Amniotic stem cell (primary cell): ENCODE results near the gene FGD5.

Experiments
- DNase-seq: peaks from one replicate; lab custom pipeline; 2025; lab: John Stamatoyannopoulos, UW

The FGD5 gene

DNA sequence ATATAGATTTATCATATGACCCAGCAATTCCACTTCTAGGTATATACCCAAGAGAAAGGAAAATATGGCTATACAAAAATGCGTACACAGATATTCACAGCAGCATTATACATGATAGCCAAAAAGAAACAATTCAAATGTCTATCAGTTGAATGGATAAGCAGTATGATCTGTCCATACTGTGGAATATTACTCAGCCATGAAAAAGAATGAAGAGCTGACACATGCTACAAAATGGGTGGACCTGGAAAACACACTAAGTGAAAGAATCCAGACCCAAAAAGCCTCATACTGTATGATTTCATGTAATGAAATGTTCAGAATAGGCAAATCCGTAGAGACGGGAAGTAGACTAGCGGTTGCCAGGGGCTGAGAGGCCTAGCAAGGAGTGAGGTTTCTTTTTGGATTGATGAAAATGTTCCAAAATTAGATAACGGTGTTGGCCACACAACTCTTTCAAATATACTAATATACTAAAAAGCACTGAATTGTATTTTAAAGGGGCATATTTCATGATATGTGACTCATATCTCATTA is 33.4 kb downstream of the FGD5 start:
- no peak for DNase-seq

DNA sequence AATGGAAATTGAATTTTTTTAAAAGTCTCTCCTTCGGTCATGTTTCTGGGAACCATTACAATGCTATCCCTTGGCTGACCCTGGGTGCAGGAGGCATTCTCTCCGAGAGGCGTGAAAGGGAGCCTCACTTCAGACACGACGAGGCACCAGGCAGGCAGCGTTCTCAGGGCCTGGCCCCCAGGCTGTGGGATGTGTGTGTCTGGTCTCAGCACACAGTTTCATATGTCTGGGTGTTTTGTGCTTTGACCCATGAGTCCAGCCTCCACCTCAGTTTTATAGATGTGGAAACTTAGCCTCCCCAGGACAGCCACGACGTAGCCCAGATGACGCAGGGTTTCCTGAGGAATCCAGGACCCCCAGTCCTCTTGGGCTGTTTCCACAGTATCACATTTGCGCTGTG is 34.0 kb downstream of the FGD5 start:
- no peak for DNase-seq

DNA sequence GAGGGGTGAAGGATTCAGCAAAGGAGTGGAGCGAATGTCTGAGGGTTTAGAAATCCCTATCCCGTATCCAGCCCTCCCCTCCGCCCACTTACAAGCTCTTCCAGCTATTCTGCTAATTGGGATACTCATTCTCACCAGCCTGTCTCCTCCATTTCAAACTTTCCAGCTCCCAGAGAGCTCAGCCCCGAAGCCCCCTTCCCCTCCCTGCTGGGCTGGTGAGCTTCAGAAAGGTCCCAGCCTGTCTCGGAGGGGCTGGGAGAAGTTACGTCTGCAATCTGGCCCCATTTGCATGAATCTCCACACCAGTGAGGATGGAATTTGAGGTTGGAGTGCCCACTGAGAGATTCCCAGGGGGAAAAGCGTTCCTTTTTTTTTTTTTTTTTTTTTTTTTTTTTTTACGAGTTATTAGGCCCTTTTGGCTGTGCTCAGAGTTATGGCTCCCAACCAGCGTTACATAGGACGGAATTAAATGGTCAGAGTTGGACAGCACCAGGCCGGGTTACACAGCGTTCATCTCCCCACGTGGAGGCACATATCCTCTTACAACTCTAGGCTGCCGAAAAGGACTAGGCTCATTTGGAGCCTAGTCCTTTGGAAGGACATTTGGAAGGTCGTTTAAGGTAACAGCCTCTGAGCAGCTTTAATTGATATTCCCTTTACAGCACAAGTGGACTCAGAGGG is 34.6 kb downstream of the FGD5 start:
- DNase-seq: no peak

DNA sequence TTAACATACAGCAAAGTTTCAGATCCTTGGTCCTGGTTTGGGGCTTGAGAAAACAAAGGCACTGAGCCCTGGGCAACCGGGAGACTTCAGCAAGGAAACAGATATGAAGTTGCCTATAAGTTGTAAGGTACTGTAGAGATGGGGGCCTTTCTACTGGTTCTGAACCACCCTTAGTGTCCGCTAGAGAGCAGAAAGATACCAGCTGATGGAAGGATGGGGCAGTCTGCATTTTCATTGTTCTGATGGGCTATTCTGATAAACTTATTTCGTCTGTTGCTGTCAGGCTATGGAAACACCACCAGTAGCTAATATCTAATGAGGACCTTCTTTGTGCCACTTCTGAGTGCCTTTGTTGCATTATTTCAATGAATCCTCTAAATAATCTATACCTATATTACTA is 38.7 kb downstream of the FGD5 start:
- no peak for DNase-seq

DNA sequence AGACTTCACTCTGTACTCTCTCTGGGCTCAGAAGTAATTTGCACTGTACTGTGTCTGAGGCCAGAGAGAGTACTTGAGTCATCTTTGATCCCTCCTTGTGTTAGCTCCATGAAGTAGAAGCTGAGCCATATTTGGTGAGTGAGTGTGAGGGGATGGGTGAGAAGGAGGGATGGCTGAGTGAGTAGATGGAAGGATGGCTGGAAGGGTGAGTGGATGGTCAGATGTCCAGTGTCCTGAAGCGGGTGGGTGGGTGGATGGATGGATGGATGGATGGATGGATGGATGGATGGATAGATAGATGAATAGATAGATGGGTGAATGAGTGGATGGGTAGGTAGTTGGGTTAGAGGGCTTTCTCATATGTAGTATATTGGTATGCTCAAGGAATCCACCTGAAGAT is 39.3 kb downstream of the FGD5 start:
- no peak for DNase-seq

DNA sequence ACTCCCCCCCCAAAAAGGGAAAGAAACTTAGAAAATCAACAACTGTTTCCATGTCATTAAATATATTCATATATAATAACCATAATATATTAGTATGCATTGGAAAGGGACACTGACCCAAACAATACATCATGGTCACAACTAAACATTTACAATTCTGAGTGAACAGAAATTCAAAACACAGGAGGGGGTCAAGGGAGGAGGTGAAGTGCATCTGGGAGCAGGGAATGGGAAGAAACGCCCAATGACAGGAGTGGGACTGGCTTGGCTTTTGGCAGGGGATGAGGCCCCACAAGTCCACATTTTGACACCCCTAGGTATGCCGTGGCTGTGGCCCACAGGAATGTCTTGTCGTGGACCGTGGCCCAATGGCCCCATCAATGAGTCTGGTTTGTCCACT is 41.1 kb downstream of the FGD5 start:
- no peak for DNase-seq

DNA sequence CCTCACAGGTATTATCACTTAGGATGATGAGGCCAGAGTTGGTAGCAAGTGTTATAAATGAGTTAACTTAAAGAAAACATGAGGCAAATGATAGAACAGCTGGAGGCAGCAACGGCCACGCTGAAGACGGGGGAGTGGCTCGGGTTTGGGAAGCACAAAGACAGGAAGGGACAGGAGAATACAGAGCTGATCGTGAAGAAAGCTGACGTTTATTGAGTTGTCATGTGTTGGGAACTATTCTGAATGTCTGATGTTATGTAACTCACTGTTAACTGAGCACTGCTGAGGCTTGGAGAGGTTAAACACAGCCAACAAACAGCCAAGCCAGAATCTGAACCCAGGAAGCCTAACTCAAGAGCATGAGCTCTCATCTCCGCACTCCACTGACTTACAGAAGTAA is 42.3 kb downstream of the FGD5 start:
- DNase-seq: no peak

DNA sequence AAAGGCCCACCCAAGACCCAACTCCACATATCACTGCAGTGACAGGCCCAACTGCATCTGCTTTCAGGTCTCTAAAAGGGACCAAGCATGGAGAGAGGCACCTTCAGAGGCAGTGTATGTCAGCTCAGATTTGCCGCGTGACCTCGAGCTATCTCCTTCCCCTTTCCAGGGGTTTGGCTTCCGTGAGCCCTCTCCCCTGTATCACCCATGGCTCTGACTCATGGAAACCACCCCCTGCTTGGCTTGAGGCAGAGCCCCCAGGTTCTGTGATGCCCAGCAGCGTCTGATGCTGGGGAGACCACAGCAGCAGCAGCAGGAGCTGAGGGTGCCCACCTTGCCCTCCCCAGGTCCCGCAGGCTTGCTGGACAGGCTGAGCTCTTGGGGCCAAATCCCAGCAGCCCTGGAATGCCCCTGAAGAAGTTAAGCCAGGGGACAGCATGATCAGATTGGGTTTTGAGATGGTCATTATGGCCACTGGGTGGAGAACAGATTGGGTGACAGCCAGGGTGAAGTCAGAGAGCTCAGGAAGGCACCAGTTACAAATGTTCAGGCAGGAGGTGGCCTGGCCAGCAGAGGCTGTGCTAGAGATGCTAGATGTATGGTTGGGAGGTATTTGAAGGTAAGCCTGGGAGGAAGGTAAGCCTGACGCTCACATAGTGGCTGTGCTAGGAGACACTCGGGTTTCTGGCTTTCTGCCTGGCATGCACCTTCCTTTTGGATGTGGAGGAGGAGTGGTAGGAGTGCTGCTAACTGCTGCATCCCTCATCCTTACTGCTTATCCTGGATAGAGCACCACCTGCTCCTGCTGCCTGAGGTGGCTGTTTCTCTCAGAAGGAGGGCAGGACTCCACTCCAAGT is 42.9 kb downstream of the FGD5 start:
- no peak for DNase-seq

DNA sequence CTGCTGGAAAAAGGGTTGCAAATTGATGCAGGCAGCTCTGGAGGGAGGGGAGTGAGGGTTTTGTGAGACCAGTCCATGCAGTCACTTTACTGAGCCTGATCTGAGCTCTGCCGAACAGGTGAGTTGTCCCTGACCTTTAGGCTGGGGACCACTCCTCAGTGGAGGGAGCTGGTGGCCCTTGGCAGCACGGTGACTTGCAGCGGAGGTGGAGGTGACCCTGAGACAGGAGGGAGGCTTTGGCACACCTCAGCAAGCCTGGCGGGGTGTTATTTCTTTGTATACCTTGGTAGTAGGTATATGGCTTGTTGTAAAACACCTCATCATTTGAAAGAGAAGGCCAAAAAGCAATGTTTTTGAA is 43.5 kb downstream of the FGD5 start:
- DNase-seq: no peak

DNA sequence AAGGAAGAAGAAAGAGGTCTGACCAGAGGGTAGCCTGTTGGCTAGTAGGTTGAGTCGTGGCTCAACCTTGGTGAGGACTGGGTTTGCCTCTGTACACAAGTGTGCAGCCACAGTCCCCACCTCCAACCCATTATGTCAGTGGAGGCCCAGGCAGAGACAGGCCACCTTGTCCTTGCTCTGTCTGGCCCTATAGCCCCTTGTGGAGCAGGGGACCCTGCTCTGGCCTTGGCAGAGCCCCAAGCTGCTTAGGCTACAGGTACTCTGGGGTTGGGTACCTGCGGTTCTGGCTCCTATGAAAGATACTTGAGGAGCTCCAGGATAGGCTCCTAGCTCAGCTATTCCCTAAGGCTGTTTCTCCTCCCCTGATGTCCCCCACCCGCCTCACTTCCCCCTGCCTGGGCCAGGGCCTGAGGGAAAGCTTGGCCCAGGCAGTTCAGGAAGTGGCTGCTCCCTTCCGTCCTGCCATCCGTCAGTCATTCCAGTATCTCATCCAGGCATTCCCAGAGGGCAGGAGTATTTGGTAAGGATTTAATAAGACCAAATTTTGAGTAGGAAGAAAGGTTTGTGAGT is 44.0 kb downstream of the FGD5 start:
- DNase-seq: no peak

DNA sequence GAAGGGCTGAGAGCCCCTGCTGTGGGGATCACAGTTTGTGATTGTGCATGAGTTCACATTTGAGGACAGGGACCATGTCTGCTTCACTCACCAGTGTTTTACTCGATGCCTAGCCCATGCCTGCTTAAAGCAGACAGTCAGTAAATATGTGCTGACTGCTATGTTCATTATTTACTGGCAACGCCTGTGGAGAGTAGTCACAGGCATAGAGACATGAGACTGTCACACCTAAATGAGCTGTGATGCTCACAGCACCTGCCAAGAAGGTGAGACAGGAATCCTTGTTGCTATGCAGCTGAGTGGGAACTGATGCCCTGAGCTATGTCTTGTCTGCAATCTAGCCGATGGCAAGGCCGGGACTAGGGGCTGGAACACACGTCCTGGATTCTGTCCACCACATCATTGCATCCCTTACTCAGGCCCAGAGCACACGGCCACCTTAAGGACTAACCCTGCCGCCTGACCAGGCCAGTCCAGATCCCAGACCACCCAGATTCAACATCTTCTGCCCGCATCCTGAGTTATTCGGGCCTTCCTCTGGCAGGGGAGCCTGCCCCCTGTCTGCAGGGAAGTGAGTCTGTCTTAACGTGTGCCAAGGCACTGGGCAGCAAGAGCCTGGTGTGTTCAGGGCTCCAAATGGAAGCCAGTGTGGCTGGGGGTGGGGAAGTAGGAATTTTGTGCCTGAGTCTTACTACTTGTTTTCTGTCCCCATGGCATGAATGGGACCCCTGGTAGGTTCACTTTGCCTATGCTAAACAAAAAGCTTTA is 44.8 kb downstream of the FGD5 start:
- no peak for DNase-seq

DNA sequence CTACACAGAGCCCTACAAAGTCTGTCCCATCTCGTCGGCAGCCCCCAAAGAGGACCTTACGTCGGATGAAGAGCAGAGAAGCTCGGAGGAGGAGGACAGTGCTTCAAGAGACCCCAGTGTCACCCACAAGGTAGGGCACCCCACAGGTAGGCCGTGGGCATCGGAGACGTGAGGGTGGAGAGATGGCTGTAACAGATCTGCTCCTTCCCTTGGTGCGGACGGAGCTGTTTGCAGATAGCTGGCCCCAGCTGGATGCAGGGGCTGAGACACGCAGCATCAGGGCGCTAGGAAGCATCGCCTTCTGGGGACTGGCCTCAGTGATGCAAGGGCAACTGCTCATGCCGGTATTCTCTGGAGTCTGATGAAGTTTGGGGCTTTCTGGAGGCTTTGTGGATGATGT is 45.4 kb downstream of the FGD5 start:
- DNase-seq: no peak

DNA sequence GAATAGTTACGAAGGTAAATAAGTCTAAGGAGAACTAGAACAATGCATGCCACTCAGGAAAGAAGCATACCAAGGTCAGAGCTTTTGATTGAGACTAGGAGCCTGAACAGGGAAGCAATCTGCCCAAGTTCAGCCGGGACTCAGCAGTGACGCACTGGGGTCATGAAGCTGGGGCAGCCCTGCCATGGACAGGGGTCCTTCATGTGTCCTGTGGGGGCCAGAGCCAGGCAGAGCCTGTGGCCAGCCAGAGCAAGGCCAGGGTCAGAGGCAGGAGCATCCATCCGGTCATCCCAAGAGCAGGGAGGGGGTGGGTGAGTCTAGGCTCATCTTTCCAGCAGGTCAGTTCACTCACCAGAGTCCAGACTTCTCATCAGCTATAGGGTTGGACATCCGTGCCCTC is 47.9 kb downstream of the FGD5 start:
- DNase-seq: no peak

DNA sequence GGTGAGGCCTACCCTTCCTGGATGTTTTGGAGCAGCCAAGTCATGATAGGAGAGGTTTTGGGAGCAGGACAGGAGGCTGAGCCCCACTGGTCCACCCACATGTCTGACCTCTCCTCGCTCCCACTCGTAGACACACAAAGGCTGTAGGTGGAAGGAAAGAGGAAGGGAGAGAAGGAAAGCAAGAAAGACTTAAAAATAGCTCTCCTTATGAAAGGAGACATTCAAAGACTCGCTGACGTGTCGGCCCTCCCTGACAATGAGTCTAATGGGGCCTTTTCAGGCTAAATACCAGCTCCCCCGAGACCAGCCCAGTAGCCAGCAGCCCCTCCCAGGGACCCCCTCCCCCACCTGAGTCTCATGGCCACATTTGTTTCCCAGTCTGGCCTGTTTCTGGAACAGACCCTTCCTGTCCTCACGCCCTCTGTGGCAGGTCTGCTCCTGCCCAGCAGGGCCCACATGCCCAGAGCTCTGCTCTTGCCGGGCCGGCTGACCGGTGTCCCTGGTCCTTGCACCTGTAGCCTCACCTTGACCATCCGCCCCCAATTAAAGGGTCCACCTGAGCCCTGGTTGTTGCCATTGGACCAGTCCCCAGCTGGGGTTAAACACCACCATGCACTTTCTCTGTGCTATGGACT is 49.3 kb downstream of the FGD5 start:
- no peak for DNase-seq

DNA sequence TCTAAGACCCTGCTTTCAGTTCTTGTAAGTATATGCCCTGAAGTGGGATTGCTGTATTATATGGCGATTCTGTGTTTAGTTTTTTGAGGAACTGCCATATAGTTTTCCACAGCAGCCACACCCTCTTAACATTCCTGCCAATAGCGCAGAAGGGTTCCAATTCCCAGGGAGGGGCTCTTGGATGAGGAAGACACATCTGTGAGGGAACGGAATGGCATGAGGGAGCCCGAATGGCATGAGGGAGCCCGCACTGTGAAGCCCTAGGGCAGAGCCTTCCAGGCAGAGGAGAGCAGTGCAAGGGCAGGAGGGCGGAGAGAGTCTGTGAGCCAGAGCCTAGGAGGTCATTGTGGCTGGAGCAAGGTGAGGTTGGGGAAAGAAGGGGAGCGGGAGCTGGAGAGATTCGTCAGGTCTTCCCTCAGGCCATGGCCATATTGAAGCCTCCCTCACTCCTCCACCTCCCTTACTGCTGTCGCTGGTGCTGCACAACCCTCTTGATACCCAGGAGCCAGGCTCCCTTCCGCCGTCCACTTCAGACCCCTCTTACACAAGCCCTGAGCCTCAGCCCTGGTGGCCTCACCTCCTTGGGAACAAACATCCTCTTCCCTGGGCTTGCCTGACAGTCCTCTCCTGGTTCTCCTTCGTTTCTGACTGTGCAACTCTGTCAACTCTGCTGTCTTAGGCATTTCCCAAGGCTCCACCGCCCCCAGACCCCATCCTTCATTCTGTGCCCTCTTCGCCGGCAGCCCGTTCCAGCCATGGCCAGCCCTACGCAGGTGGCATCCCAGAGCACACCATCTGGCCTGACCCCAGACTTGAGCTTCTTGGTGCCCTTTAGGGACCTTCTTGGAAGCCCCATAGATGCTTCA is 51.4 kb downstream of the FGD5 start:
- DNase-seq: no peak

DNA sequence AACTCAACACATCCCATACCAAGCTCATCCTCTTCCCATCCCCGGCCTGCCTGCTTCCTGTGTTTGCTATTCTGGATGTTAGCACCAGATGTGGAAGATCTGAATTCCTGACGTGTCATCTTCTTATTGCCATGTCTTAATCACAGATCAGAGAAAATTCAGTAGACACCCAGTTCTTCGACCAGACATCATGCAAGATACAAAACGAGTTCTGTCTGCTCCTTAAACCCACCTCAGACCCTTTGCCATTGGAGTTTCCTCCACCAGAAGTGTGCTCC is 52.0 kb downstream of the FGD5 start:
- DNase-seq: no peak

DNA sequence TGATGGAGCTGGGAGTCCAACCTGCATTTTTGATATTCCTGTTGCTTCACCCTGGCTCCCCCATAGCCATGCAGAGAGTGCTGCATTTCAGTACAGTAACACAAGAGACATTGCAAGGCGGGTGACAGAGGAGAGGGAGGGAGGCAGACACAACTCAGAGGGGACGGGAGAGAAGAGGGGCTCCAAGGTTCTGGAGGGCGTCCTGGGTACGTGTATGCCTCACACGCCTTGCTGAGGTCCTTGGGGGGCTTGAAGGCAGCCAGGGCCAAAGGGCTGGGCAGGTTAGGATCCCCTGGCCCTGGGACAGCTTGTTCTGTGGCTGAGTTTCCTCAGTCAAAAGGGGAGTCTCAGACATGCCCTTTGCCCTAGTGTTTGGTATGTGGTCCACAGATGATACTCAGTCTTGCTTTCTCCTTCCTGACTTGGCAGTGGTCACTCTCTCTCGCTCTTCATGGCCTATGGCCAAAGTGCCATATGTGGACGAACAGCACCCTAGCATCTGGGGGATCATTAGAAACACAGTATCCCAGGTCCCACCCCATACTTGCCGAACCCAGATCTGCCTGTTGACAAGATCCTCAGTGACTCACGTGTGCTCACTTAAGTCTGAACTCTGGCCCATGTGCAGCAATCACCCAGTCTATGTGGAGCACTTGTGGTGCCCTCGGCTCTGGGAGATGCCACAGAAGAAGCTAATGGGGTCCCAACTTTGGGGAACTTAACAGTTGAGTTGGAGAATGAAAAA is 52.9 kb downstream of the FGD5 start:
- DNase-seq: no peak

DNA sequence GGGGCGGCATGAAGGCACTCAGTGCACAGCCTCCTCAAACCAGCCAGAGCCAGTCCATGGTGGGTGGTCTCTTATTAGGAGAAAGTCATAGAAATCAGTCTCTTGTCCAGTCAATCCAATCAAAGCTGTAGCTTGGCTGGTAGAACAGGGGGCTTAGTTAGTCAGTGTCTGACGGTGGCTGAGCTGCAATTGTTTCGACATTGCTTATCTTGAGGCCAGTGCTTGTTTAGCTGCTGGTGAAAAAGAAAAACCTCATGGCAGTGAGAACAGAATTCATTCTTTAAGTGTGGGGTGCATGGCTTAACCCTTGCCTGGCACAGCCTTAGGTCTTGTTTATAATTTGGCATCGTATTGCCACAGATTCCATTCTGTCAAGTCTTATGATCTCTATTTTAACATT is 53.9 kb downstream of the FGD5 start:
- no peak for DNase-seq

DNA sequence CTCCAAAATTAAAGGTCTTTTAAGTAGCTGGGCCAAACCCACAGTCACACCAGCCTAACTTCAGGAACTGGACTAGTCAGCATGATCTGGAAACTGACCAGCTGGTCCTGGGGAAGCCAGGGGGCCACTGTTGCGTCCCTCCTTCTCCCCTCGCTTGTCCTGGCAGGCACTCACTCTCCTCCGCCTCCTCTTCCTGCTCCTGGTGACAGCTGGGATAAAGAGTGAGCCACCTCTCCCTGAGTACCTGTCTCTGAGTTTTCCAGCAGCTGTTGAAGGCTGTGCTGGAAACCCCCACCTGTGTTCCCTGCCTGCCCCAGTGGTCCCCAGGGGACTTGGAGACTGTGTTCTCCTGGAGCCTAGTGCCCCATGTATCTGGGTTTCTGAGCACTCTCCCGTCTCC is 56.0 kb downstream of the FGD5 start:
- no peak for DNase-seq

DNA sequence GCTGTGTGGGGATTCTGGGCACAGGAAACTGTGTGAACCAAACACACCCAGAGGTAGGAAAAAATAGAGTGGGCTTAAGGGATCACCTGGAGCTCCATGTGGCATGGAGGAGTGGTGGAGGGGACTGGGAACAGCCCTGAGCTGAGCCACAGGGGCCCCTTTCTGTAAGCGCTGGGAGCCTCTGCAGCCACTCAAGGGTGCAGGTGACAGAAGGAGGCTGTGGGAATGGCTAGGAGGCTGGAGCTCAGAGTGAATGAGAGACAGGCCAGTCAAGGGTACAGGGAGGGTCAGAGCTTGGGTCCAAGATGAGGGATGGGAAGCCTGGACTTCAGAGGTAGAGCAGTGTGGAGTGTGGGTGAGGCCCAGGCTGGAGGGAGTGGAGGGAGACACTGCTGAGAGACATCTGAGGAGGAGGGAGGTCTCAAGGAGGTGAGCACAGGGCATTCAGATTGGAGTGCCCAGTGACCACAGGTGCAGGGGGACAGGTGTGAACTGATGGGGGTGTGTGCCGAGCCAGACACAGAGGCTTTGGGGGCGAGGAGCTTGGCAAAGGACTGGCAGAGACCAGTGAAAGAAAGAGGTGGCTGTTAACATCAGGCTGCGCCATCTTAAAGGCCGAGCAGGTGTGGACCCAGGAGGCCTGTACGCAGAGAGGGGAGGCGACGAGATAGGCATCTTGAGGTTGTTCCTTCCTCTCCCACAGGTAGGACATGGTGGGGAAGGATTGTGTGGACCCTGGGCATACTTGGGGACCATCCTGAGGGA is 56.8 kb downstream of the FGD5 start:
- no peak for DNase-seq
